Stimulated activated CD4-positive, alpha-beta T cell treated with anti-CD3 and anti-CD28 coated beads, Interleukin-15, amount 100 ng/mL, for 24 hours (primary cell): ENCODE measurements around the gene NCKAP1.

Source experiments
- DNase-seq: peaks from one replicate; pipeline ENCODE4 v3.0.0-alpha.2; 2020

Gene NCKAP1

GRCh38 chr2:182866461-182867406 lies 171.5 kb downstream of the NCKAP1 start, which contains the start of gene FRZB:
FRZB (minus strand) TSS chr2:182866637; CDS start chr2:182866552, 85 bp downstream.
- DNase-seq = peak; percentile 12

GRCh38 chr2:182866095-182866460 lies 172.2 kb downstream of the NCKAP1 start:
- DNase-seq = peak; percentile 15

DNA sequence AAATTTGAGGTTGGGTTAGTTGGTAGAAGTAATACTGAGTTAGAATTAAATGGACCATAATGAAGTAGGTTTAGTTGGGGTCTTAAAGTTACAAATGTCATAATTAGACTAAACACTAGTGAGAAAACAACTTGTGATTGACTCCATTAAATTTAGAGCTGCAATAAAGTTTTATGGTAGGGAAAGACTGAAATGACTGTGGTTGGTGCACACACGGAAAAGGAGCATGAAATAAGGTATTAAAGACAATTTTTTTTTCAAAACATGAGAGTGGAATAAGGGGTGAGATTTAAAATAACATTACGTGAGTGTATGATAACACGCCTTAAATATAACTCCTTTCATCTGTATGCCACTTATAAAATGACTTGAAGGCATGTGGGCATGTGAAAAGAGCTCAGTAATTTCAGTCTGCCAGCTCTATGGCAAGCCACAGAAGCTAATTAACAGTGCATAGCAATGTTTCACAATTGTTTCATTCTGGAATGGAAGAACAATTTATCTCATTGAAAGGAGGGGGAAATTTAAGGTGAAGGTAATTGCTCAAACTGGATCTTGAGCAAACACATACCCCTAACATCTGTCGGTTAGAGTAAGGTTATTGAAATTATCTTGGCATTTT lies 173.2 kb downstream of the NCKAP1 start:
- DNase-seq = no peak

DNA sequence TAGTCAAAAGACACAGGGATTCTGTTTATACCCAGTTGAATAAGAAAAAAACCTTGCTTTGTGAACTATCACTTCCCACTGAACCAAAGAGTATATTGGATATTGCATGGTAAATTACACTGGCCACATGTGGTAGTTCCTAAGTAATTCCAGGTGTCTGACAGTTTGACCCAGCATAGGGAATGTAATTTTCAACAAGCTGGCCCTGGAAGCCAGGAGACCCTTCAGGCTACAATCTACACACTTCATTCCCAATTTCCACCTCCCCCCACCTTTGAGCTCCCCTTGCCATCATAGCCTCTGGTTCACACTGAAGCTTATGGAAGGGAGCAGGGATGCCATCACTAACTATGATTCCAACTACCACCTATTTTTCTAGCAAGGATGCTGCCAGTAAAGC lies 174.6 kb downstream of the NCKAP1 start:
- no peak for DNase-seq

- DNase-seq = no peak
Observed at GRCh38 chr2:182862091-182862490, 176.2 kb downstream of the NCKAP1 start.

GRCh38 chr2:182860858-182861257 lies 177.4 kb downstream of the NCKAP1 start:
- DNase-seq = no peak
